HCT116 (cell line): ENCODE measurements around the gene SLC66A2. TPM values are rescaled to one million over a fixed set of nuclear protein-coding genes. Genes with fewer than 3 reads are reported as not detected.
"Not testable (repeated sequence)": the region's sequence is repeated elsewhere in the genome, so short reads cannot be mapped to it uniquely, and the experiment has no call there.

Source experiments
- ATAC-seq: fragments of 200-7000 bp; cut with Tn5 transposase; 2 replicates; pipeline ENCODE4 v1.9.1; 2020; ENCODE audit warnings: mild to moderate bottlenecking, moderate library complexity
- BruUV-seq: library from RNA; stranded (reverse); fragments of 400-500 nt; replicated peaks from 2 replicates; lab custom pipeline; 2021; lab: Mats Ljungman, UMichigan
- CTCF ChIA-PET: fragments of 300-600 bp; sonication (Branson Sonifier 250); formaldehyde crosslinking; loops from one replicate; lab custom pipeline; 2021; ENCODE audit warnings: antibody characterized with exemption; lab: Charles Lee
- POLR2A ChIA-PET: fragments of 300-600, 350-600 bp; sonication (Branson Sonifier 250); formaldehyde crosslinking; loops from one replicate; lab custom pipeline; 2021; ENCODE audit warnings: antibody characterized with exemption; lab: Charles Lee
- RAD21 ChIA-PET, 2 experiments: fragments of 300-600 bp; sonication (Branson Sonifier 250); formaldehyde crosslinking; loops; one replicate each; lab custom pipeline; 2023; ENCODE audit warnings: low total read pairs in 2 of 2; ENCODE audit not compliant: uncharacterized antibody in 2 of 2, unreplicated experiment in 2 of 2, low non-redundant PET in 1 of 2; lab: Charles Lee
- DNase-seq: peaks from one replicate; pipeline ENCODE4 v3.0.0-alpha.2; 2010; ENCODE audit warnings: low read depth, low spot score
- H2AFZ ChIP-seq: fragments of 200-600 bp; shearing (Covaris generic), sonication (generic); 2 replicates; pipeline ENCODE4 v1.6.1; 2017; ENCODE audit warnings: low read depth, mixed run types, mixed read lengths, antibody characterized with exemption, low read length; ENCODE audit not compliant: poor library complexity, severe bottlenecking
- H3K27ac ChIP-seq: 2 replicates; pipeline ENCODE4 v1.5.1; 2012; ENCODE audit warnings: low read depth, low read length
- H3K27me3 ChIP-seq: fragments of 200-600 bp; sonication (generic); 2 replicates; pipeline ENCODE4 v1.6.1; 2016; ENCODE audit warnings: mixed run types, low read length, mixed read lengths; ENCODE audit not compliant: insufficient read depth
- H3K36me3 ChIP-seq, 2 experiments: fragments of 200-500 bp in 1 of 2; fragments of 200-600 bp in 1 of 2; sonication (Bioruptor generic) in 1 of 2; sonication (generic) in 1 of 2; 2 replicates each; pipeline versions ENCODE4 v1.5.1 to v1.6.1; 2014 to 2016; ENCODE audit warnings: low read length in 2 of 2, inconsistent platforms in 1 of 2, mixed read lengths in 1 of 2, mixed run types in 1 of 2; ENCODE audit not compliant: insufficient read depth in 2 of 2, control insufficient read depth in 1 of 2
- H3K4me1 ChIP-seq, 2 experiments: fragments of 200-600 bp in 1 of 2; sonication (generic) in 1 of 2; 2 replicates each; pipeline versions ENCODE4 v1.5.1 to v1.6.1; 2012 to 2017; ENCODE audit warnings: low read length in 2 of 2, inconsistent platforms in 1 of 2, mild to moderate bottlenecking in 1 of 2, mixed read lengths in 1 of 2, mixed run types in 1 of 2, moderate library complexity in 1 of 2; ENCODE audit not compliant: insufficient read depth in 2 of 2, control insufficient read depth in 1 of 2
- H3K4me2 ChIP-seq: fragments of 200-600 bp; sonication (generic); 2 replicates; pipeline ENCODE4 v1.6.1; 2017; ENCODE audit warnings: mixed run types, low read length, mixed read lengths
- H3K4me3 ChIP-seq, 2 experiments: fragments of 200-600 bp in 1 of 2; sonication (generic) in 1 of 2; replicated peaks in 1 of 2; 2 replicates each; pipeline ENCODE4 v1.5.1; 2011 to 2016; ENCODE audit warnings: low read length in 2 of 2, control low read depth in 1 of 2, low read depth in 1 of 2, mild to moderate bottlenecking in 1 of 2, mixed read lengths in 1 of 2, mixed run types in 1 of 2
- H3K79me2 ChIP-seq: fragments of 200-600 bp; sonication (generic); 2 replicates; pipeline ENCODE4 v1.6.1; 2017; ENCODE audit warnings: mild to moderate bottlenecking, mixed run types, low read length, moderate library complexity, mixed read lengths; ENCODE audit not compliant: insufficient read depth
- H3K9ac ChIP-seq: fragments of 200-600 bp; sonication (generic); 2 replicates; pipeline ENCODE4 v1.6.1; 2016; ENCODE audit warnings: low read length, mixed read lengths
- H3K9me2 ChIP-seq: fragments of 200-600 bp; sonication (generic), shearing (Covaris generic); 2 replicates; pipeline ENCODE4 v1.6.1; 2017; ENCODE audit warnings: mixed run types, mild to moderate bottlenecking, moderate library complexity; ENCODE audit not compliant: insufficient read depth
- H3K9me3 ChIP-seq, 2 experiments: fragments of 200-500 bp in 1 of 2; fragments of 200-600 bp in 1 of 2; sonication (Bioruptor generic) in 1 of 2; sonication (generic) in 1 of 2; 2 replicates each; pipeline ENCODE4 v1.6.1; 2014 to 2017; ENCODE audit warnings: low read length in 2 of 2, mixed read lengths in 2 of 2, inconsistent platforms in 1 of 2, low read depth in 1 of 2, mild to moderate bottlenecking in 1 of 2, mixed run types in 1 of 2, moderate library complexity in 1 of 2; ENCODE audit not compliant: control insufficient read depth in 1 of 2, insufficient read depth in 1 of 2
- H4K20me1 ChIP-seq: fragments of 200-600 bp; sonication (generic), shearing (Covaris generic); 2 replicates; pipeline ENCODE4 v1.6.1; 2017; ENCODE audit warnings: mixed run types, mild to moderate bottlenecking, moderate library complexity; ENCODE audit not compliant: insufficient read depth
- ATF3 ChIP-seq: IDR thresholded peaks from 2 replicates; pipeline ENCODE4 v1.6.1; 2012
- CBX3 ChIP-seq: IDR thresholded peaks from 2 replicates; pipeline ENCODE4 v1.6.1; 2012; ENCODE audit warnings: low read depth
- CEBPB ChIP-seq: IDR thresholded peaks from 2 replicates; pipeline ENCODE4 v1.6.1; 2012; ENCODE audit warnings: low read depth
- CTCF ChIP-seq, 3 experiments: fragments of 200-600 bp in 1 of 3; sonication (generic) in 1 of 3; IDR thresholded peaks in 2 of 3; conservative IDR thresholded peaks in 1 of 3; 2 replicates each; pipeline ENCODE4 v1.5.1; 2012 to 2017; ENCODE audit warnings: low read depth in 2 of 3, low read length in 2 of 3, antibody characterized with exemption in 1 of 3, borderline replicate concordance in 1 of 3, control low read depth in 1 of 3, mild to moderate bottlenecking in 1 of 3, mixed read lengths in 1 of 3, mixed run types in 1 of 3, moderate library complexity in 1 of 3; ENCODE audit not compliant: insufficient read depth in 1 of 3
- EGR1 ChIP-seq: IDR thresholded peaks from 2 replicates; pipeline ENCODE4 v1.6.1; 2012; ENCODE audit warnings: low read depth
- ELF1 ChIP-seq: IDR thresholded peaks from 2 replicates; pipeline ENCODE4 v1.6.1; 2012; ENCODE audit warnings: low read depth, borderline replicate concordance
- EZH2 ChIP-seq: fragments of 200-600 bp; sonication (generic); IDR thresholded peaks from 2 replicates; pipeline ENCODE4 v1.6.1; 2017; ENCODE audit warnings: antibody characterized with exemption, mixed run types
- EZH2phosphoT487 ChIP-seq: fragments of 200-600 bp; IDR thresholded peaks from 2 replicates; pipeline ENCODE4 v1.6.1; 2018; ENCODE audit warnings: antibody characterized with exemption, borderline replicate concordance
- FOSL1 ChIP-seq: IDR thresholded peaks from 2 replicates; pipeline ENCODE4 v1.6.1; 2012; ENCODE audit warnings: low read depth
- JUND ChIP-seq: IDR thresholded peaks from 2 replicates; pipeline ENCODE4 v1.6.1; 2012
- POLR2AphosphoS5 ChIP-seq: IDR thresholded peaks from 2 replicates; pipeline ENCODE4 v1.6.1; 2011; ENCODE audit warnings: mild to moderate bottlenecking, low read depth, low read length, moderate library complexity
- RAD21 ChIP-seq: IDR thresholded peaks from 2 replicates; pipeline ENCODE4 v1.6.1; 2012; ENCODE audit warnings: low read depth, mild to moderate bottlenecking
- REST ChIP-seq: IDR thresholded peaks from 2 replicates; pipeline ENCODE4 v1.6.1; 2012; ENCODE audit warnings: low read depth
- SIN3A ChIP-seq: IDR thresholded peaks from 2 replicates; pipeline ENCODE4 v1.6.1; 2012; ENCODE audit warnings: low read depth
- SP1 ChIP-seq: IDR thresholded peaks from 2 replicates; pipeline ENCODE4 v1.6.1; 2012; ENCODE audit warnings: low read depth
- SRF ChIP-seq: IDR thresholded peaks from 2 replicates; pipeline ENCODE4 v1.6.1; 2012; ENCODE audit warnings: low read depth
- YY1 ChIP-seq: IDR thresholded peaks from 2 replicates; pipeline ENCODE4 v1.6.1; 2011; ENCODE audit warnings: low read length, low read depth, moderate library complexity, mild to moderate bottlenecking; ENCODE audit not compliant: insufficient replicate concordance; ENCODE audit errors: extremely low read depth
- ZNF274 ChIP-seq: fragments of 200-500 bp; sonication (Bioruptor generic); IDR thresholded peaks from 2 replicates; pipeline ENCODE4 v1.6.1; 2014; ENCODE audit warnings: mild to moderate bottlenecking, low read depth, low read length, inconsistent platforms
- intact Hi-C: fragments of 100-400 bp; cut with micrococcal nuclease; formaldehyde crosslinking; loops from 2 replicates; pipeline ENCODE4 v1.10.0; 2022
- total RNA-seq: library from RNA; stranded (reverse); gene quantifications from one replicate; pipeline ENCODE4 v1.2.1, GENCODE V29; 2021; ENCODE audit not compliant: unreplicated experiment
- TF ChIP-seq, protein P1 (sequence below): IDR thresholded peaks from 2 replicates; pipeline ENCODE4 v1.6.1; 2012

The SLC66A2 gene
- total RNA-seq, 1 experiment from 2014 or later: 44.9 TPM

- ChIA-PET CTCF (no interaction called here), RAD21 (no interaction called here), POLR2A (no interaction called here)
- no TSS peak for BruUV-seq
- H4K20me1 ChIP-seq: no peaks in the 10 kb centered on the region
- DNase-seq (no peak), ATAC-seq (no peak)
- no peak overlapping the region for H2AFZ ChIP-seq
- H3K27ac ChIP-seq: no peak overlapping the region
- H3K9ac ChIP-seq: no peak overlapping the region
- no peaks in the 10 kb centered on the region for H3K27me3 ChIP-seq
- H3K9me2 ChIP-seq: no peaks in the 10 kb centered on the region
- no peaks in the 10 kb centered on the region for H3K36me3 ChIP-seq
- no peaks in the 10 kb centered on the region for H3K4me1 ChIP-seq
- no peak overlapping the region for H3K4me2 ChIP-seq
- no peak overlapping the region for H3K4me3 ChIP-seq
- no peak for TF ChIP-seq YY1
- no peak for TF ChIP-seq SRF
- TF ChIP-seq SIN3A: no peak
- TF ChIP-seq ATF3: no peak
- no peak for TF ChIP-seq CBX3
- no peak for TF ChIP-seq JUND
- no peak for TF ChIP-seq POLR2AphosphoS5
- TF ChIP-seq EZH2phosphoT487: no peak
- no peak for TF ChIP-seq CEBPB
- TF ChIP-seq CTCF (IDR thresholded peaks at IDR 0.05 in 2 of 3, conservative IDR thresholded peaks at IDR 0.05 in 1 of 3; ENCODE audit: borderline replicate concordance in 1 of 3, insufficient read depth in 1 of 3, low read depth in 2 of 3, low read length in 2 of 3): no peak
- TF ChIP-seq REST: no peak
- no peak for TF ChIP-seq ZNF274
- TF ChIP-seq FOSL1: no peak
- no peak for TF ChIP-seq RAD21
- TF ChIP-seq EZH2: no peak
- TF ChIP-seq, protein P1, sequence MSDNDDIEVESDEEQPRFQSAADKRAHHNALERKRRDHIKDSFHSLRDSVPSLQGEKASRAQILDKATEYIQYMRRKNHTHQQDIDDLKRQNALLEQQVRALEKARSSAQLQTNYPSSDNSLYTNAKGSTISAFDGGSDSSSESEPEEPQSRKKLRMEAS: no peak
- TF ChIP-seq EGR1: no peak
- TF ChIP-seq ELF1: no peak
- no peak for TF ChIP-seq SP1
- H3K9me3 ChIP-seq: no peaks in the 10 kb centered on the region
- H3K79me2 ChIP-seq: no peaks in the 10 kb centered on the region
- intact Hi-C loops: no loop called here
Observed at GRCh38 chr18:79866889-79867574, 84.4 kb downstream of the SLC66A2 start.

- ATAC-seq, H4K20me1 ChIP-seq, POLR2A ChIA-PET, H3K4me1 ChIP-seq, H3K4me2 ChIP-seq, H3K9me2 ChIP-seq, H3K36me3 ChIP-seq, H3K9me3 ChIP-seq, H3K27ac ChIP-seq, CTCF ChIA-PET, H3K4me3 ChIP-seq, DNase-seq, RAD21 ChIA-PET, BruUV-seq, H3K79me2 ChIP-seq, intact Hi-C loops, H3K9ac ChIP-seq, H3K27me3 ChIP-seq, H2AFZ ChIP-seq: not testable (repeated sequence)
Observed at GRCh38 chr18:79865951-79866350, 85.5 kb downstream of the SLC66A2 start.
